DND-41 (cell line): ENCODE data around the gene RHBDD3.

Experiments
- ATAC-seq: fragments of 200-7000 bp; cut with Tn5 transposase; 3 replicates; pipeline ENCODE4 v1.9.1; 2021; ENCODE audit warnings: low read depth; ENCODE audit not compliant: insufficient read depth
- DNase-seq: peaks from one replicate; pipeline ENCODE4 v3.0.0-alpha.2; 2020
- H2AFZ ChIP-seq: 2 replicates; pipeline ENCODE4 v1.6.0; 2012; ENCODE audit warnings: low read depth, low read length
- H3K27ac ChIP-seq: 2 replicates; pipeline ENCODE4 v1.5.1; 2012; ENCODE audit warnings: low read length, inconsistent platforms
- H3K27me3 ChIP-seq: fragments of 200-600 bp; sonication (generic); 2 replicates; pipeline ENCODE4 v1.6.0; 2012; ENCODE audit warnings: low read length, mild to moderate bottlenecking, inconsistent platforms; ENCODE audit not compliant: insufficient read depth, poor library complexity
- H3K36me3 ChIP-seq: 2 replicates; pipeline ENCODE4 v1.5.1; 2012; ENCODE audit warnings: low read length, inconsistent platforms; ENCODE audit not compliant: insufficient read depth
- H3K4me1 ChIP-seq: 2 replicates; pipeline ENCODE4 v1.5.1; 2012; ENCODE audit warnings: mild to moderate bottlenecking, low read length; ENCODE audit not compliant: insufficient read depth
- H3K4me2 ChIP-seq: 2 replicates; pipeline ENCODE4 v1.6.0; 2012; ENCODE audit warnings: mild to moderate bottlenecking, moderate library complexity, low read length, inconsistent platforms; ENCODE audit not compliant: insufficient read depth
- H3K4me3 ChIP-seq, 2 experiments: fragments of 200-600 bp in 1 of 2; shearing (Covaris generic) in 1 of 2; 2 replicates each; pipeline ENCODE4 v1.5.1; 2012 to 2016; ENCODE audit warnings: inconsistent platforms in 2 of 2, low read length in 2 of 2, mild to moderate bottlenecking in 2 of 2, low read depth in 1 of 2, moderate library complexity in 1 of 2
- H3K79me2 ChIP-seq: 2 replicates; pipeline ENCODE4 v1.6.0; 2012; ENCODE audit warnings: low read length, inconsistent platforms; ENCODE audit not compliant: insufficient read depth
- H3K9ac ChIP-seq: 2 replicates; pipeline ENCODE4 v1.6.0; 2012; ENCODE audit warnings: low read depth, mild to moderate bottlenecking, inconsistent platforms, low read length, moderate library complexity
- H3K9me3 ChIP-seq: 2 replicates; pipeline ENCODE4 v1.5.1; 2012; ENCODE audit warnings: low read length, moderate library complexity, mild to moderate bottlenecking, inconsistent platforms; ENCODE audit not compliant: insufficient read depth, severe bottlenecking
- H4K20me1 ChIP-seq: 2 replicates; pipeline ENCODE4 v1.6.0; 2012; ENCODE audit warnings: low read length; ENCODE audit not compliant: insufficient read depth
- CTCF ChIP-seq: IDR thresholded peaks from 2 replicates; pipeline ENCODE4 v1.5.1; 2012; ENCODE audit warnings: borderline replicate concordance, low read length, moderate library complexity, mild to moderate bottlenecking; ENCODE audit not compliant: poor library complexity, severe bottlenecking; ENCODE audit errors: extremely low read depth
- EZH2 ChIP-seq: IDR thresholded peaks from 3 replicates; pipeline ENCODE4 v1.6.1; 2012; ENCODE audit warnings: borderline replicate concordance, low read depth, mild to moderate bottlenecking, moderate library complexity, low read length, inconsistent platforms; ENCODE audit not compliant: severe bottlenecking

Gene RHBDD3

GRCh38 chr22:29272624-29273023 lies 4.8 kb upstream of the RHBDD3 start:
- peaks cover 91% of the 10 kb centered on the region for H3K36me3 ChIP-seq
- H3K27ac ChIP-seq: no peak overlapping the region
- no peaks in the 10 kb centered on the region for H3K27me3 ChIP-seq
- H3K9ac ChIP-seq: no peak overlapping the region
- H3K79me2 ChIP-seq: peaks cover 100% of the 10 kb centered on the region
- TF ChIP-seq CTCF: no peak
- TF ChIP-seq EZH2: no peak
- ATAC-seq (no peak), DNase-seq (no peak)
- peak overlapping the region in 1 of 2 experiments; percentile 6; a peak in 1 of 4 replicates for H3K4me3 ChIP-seq
- peak overlapping the region; percentile 74; the same call in 1 of the 2 replicates for H3K4me2 ChIP-seq
- no peaks in the 10 kb centered on the region for H3K9me3 ChIP-seq
- H4K20me1 ChIP-seq: peaks cover 90% of the 10 kb centered on the region
- no peak overlapping the region for H2AFZ ChIP-seq
- H3K4me1 ChIP-seq: peaks cover 49% of the 10 kb centered on the region

- peak overlapping the region; percentile 100; the same call in 1 of the 2 replicates for H3K27ac ChIP-seq
- H3K9me3 ChIP-seq: no peaks in the 10 kb centered on the region
- no peak overlapping the region for H2AFZ ChIP-seq
- H4K20me1 ChIP-seq: peaks cover 76% of the 10 kb centered on the region
- TF ChIP-seq CTCF: no peak
- no peak for TF ChIP-seq EZH2
- H3K9ac ChIP-seq: peak overlapping the region; percentile 97
- H3K79me2 ChIP-seq: peaks cover 100% of the 10 kb centered on the region
- no peaks in the 10 kb centered on the region for H3K27me3 ChIP-seq
- ATAC-seq: no peak
- peak overlapping the region; percentile 74 for H3K4me2 ChIP-seq
- H3K4me1 ChIP-seq: peaks cover 64% of the 10 kb centered on the region
- no peak for DNase-seq
- peaks cover 85% of the 10 kb centered on the region for H3K36me3 ChIP-seq
- peak overlapping the region; percentile 67 to 86; a peak in 3 of 4 replicates for H3K4me3 ChIP-seq
These were observed 2.9 kb upstream of the RHBDD3 start for GRCh38 chr22:29270475-29271271.

- Histone ChIP-seq H3K4me2 (peak overlapping the region; percentile 74), H2AFZ (no peak overlapping the region), H3K4me1 (peaks cover 61% of the 10 kb centered on the region), H3K27me3 (no peaks in the 10 kb centered on the region), H3K9ac (peak overlapping the region; percentile 97), H3K27ac (peak overlapping the region; percentile 100), H3K4me3 (peak overlapping the region; percentile 67 to 86; a peak in 3 of 4 replicates), H3K79me2 (peaks cover 98% of the 10 kb centered on the region), H3K36me3 (peaks cover 85% of the 10 kb centered on the region), H3K9me3 (no peaks in the 10 kb centered on the region), H4K20me1 (peaks cover 74% of the 10 kb centered on the region)
- TF ChIP-seq CTCF (no peak), EZH2 (no peak)
- no peak for DNase-seq
- no peak for ATAC-seq
These were observed 2.1 kb upstream of the RHBDD3 start for GRCh38 chr22:29269731-29270474.
